Measurements from ENCODE around the gene ARSG.
"Not testable (repeated sequence)": the region's sequence is repeated elsewhere in the genome, so short reads cannot be mapped to it uniquely, and the experiment has no call there.

The ARSG gene

GRCh38 chr17:68258890-68259647 is 32.2 kb upstream of the ARSG start:
- 0 out of 2 replicates have a peak, but pooled peaks have one; percentile 4 for TF ChIP-seq MYC (IDR thresholded peaks at IDR 0.05; ENCODE audit: low read depth, low read length)
- DNase-seq (ENCODE audit: low read depth): peak; percentile 84
- peak overlapping the region; percentile 60 for H3K4me3 ChIP-seq (ENCODE audit: low read depth, low read length)

- peak overlapping the region; percentile 60 for H3K4me3 ChIP-seq (ENCODE audit: low read depth, low read length)
- peak; percentile 52 for DNase-seq (ENCODE audit: low read depth)
Observed at GRCh38 chr17:68259648-68259951, 31.7 kb upstream of the ARSG start.

- TF ChIP-seq MAX (IDR thresholded peaks at IDR 0.05; ENCODE audit: low read depth, low read length) (no peak), MYC (IDR thresholded peaks at IDR 0.05; ENCODE audit: low read depth, low read length) (no peak), POLR2A (IDR thresholded peaks at IDR 0.05; ENCODE audit: extremely low read depth, insufficient read length) (no peak), CTCF (IDR thresholded peaks at IDR 0.05; ENCODE audit: low read depth, low read length) (no peak)
- no peak for DNase-seq (ENCODE audit: low read depth)
- H3K4me3 ChIP-seq (ENCODE audit: low read depth, low read length): peak overlapping the region; percentile 60
Observed at GRCh38 chr17:68260051-68260762, 31.1 kb upstream of the ARSG start.

GRCh38 chr17:68262467-68262866 is 28.8 kb upstream of the ARSG start:
- DNase-seq (ENCODE audit: low read depth); H3K4me3 ChIP-seq (ENCODE audit: low read depth, low read length): not testable (repeated sequence)

- peak; percentile 68 for DNase-seq (ENCODE audit: low read depth)
- H3K4me3 ChIP-seq (ENCODE audit: low read depth, low read length): not testable (repeated sequence)
Observed at GRCh38 chr17:68263101-68263681, 28.1 kb upstream of the ARSG start.

GRCh38 chr17:68265833-68266232 is 25.5 kb upstream of the ARSG start:
- H3K4me3 ChIP-seq (ENCODE audit: low read depth, low read length): not testable (repeated sequence)

GRCh38 chr17:68273722-68274121 is 17.6 kb upstream of the ARSG start:
- DNase-seq (ENCODE audit: low read depth): no peak
- TF ChIP-seq POLR2A (IDR thresholded peaks at IDR 0.05; ENCODE audit: extremely low read depth, insufficient read length) (no peak), MAX (IDR thresholded peaks at IDR 0.05; ENCODE audit: low read depth, low read length) (no peak), MYC (IDR thresholded peaks at IDR 0.05; ENCODE audit: low read depth, low read length) (no peak), CTCF (IDR thresholded peaks at IDR 0.05; ENCODE audit: low read depth, low read length) (no peak)
- no peak overlapping the region for H3K4me3 ChIP-seq (ENCODE audit: low read depth, low read length)

More at GRCh38 chr17:68265833-68266232, 25.5 kb upstream of the ARSG start:
- DNase-seq (ENCODE audit: low read depth): not testable (repeated sequence)

- not testable (repeated sequence) for H3K4me3 ChIP-seq (ENCODE audit: low read depth, low read length); DNase-seq (ENCODE audit: low read depth)
Observed at GRCh38 chr17:68276339-68276738, 15.0 kb upstream of the ARSG start.

GRCh38 chr17:68277807-68278206 is 13.5 kb upstream of the ARSG start:
- H3K4me3 ChIP-seq (ENCODE audit: low read depth, low read length): no peak overlapping the region
- DNase-seq (ENCODE audit: low read depth): no peak
- TF ChIP-seq CTCF (IDR thresholded peaks at IDR 0.05; ENCODE audit: low read depth, low read length) (no peak), MYC (IDR thresholded peaks at IDR 0.05; ENCODE audit: low read depth, low read length) (no peak), POLR2A (IDR thresholded peaks at IDR 0.05; ENCODE audit: extremely low read depth, insufficient read length) (no peak), MAX (IDR thresholded peaks at IDR 0.05; ENCODE audit: low read depth, low read length) (no peak)

- H3K4me3 ChIP-seq (ENCODE audit: low read depth, low read length); DNase-seq (ENCODE audit: low read depth): not testable (repeated sequence)
Observed at GRCh38 chr17:68281965-68282364, 9.3 kb upstream of the ARSG start.
